ENCODE results near the gene DCK. TPM values are rescaled to one million over a fixed set of nuclear protein-coding genes. Genes with fewer than 3 reads are reported as not detected.
A peak's percentile ranks its signal among the peaks of the same experiment; 100 is the strongest.

The DCK gene
- total and polyA plus RNA-seq, 9 of the 15 experiments (the other 6 are each of a cell fraction or from before 2014, with no cell fraction given): 11.3 to 25.8 (median 19.6) TPM

DNA sequence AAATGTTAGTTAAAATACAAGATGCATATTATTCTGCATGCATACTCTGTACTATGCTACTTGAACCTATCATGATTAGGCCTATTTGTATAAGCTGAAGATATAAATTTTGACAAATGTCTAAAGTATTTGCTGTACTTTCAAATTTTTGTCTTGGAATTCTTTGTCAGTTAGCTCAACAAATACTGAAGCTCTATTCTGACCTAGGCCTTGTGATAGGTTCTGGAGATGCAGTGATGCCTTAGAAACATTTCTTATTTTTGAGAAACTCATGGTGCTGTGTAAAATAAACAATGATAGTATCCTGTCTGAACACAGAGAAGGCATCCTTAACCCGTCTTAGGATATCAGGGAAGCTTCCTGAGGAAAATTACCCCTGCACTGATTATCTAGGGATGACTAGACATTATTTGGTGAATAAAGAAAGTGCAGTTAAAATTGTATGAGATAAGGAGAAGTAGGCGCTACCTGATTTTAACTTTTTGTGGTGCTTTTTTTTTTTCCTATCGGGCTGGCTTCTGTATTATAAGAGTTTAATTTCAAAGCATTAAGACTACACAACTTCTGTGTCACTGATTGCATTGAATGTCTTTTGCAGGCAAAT is 47.9 kb upstream of the DCK start:
- no peaks in the 10 kb centered on the region for H3K27me3 ChIP-seq (ENCODE audit: control insufficient read depth in 2 of 2, insufficient read depth in 2 of 2, low read length in 2 of 2)
- intact Hi-C loops (cut with micrococcal nuclease): no loop called here
- no peak overlapping the region for H3K4me3 ChIP-seq
- no peak overlapping the region for H3K9ac ChIP-seq (ENCODE audit: insufficient read depth in 1 of 2, low read depth in 2 of 2, low read length in 2 of 2)
- no peak for ATAC-seq
- in situ Hi-C loops (cut with MboI): no loop called here
- DNase-seq (ENCODE audit: extremely low read depth in 1 of 4, low spot score in 3 of 4): no peak
- H2AFZ ChIP-seq (ENCODE audit: low read depth, low read length): no peak overlapping the region
- ChIA-PET CTCF (ENCODE audit: low intra/inter-chr PET ratio) (no interaction called here), POLR2A (interaction anchor here (0.9 to 1.0 kb wide), 2 partner anchors 9 to 12 kb away, joined by 3 to 5 read pairs; no protein-coding TSS in a partner anchor)
- no peaks in the 10 kb centered on the region for H3K9me1 ChIP-seq (ENCODE audit: control insufficient read depth, insufficient read depth, low read length)
- no TSS peak for BruUV-seq (replicated peaks)
- H3K9me3 ChIP-seq (replicated peaks; ENCODE audit: control insufficient read depth, insufficient read depth, low read depth, low read length): no peaks in the 10 kb centered on the region
- peaks cover 0 to 3% of the 10 kb centered on the region in 2 experiments; a peak in 2 of 5 replicates for H3K4me1 ChIP-seq (replicated peaks in 1 of 2; ENCODE audit: control insufficient read depth in 2 of 2, insufficient read depth in 2 of 2, low read length in 2 of 2)
- TF ChIP-seq ARID2 (IDR thresholded peaks at IDR 0.05) (no peak), ZNF695 (CRISPR knock-in tag; IDR thresholded peaks at IDR 0.05) (no peak), MAFF (IDR thresholded peaks at IDR 0.05; ENCODE audit: low read length) (peak; percentile 15; the same call in 1 of the 2 replicates), MTA3 (IDR thresholded peaks at IDR 0.05; ENCODE audit: borderline replicate concordance) (no peak), ZNF316 (IDR thresholded peaks at IDR 0.05) (peak; percentile 34; the same call in 1 of the 2 replicates), HLTF (IDR thresholded peaks at IDR 0.05) (no peak), GATAD2A (IDR thresholded peaks at IDR 0.05) (no peak), ZNF12 (CRISPR knock-in tag; IDR thresholded peaks at IDR 0.05) (no peak), NFE2 (IDR thresholded peaks at IDR 0.05; ENCODE audit: low read depth) (peak; percentile 67), NCOA6 (IDR thresholded peaks at IDR 0.05) (no peak), KLF13 (tag; IDR thresholded peaks at IDR 0.05; ENCODE audit: borderline replicate concordance, low read depth) (no peak), MAFG (tag; conservative IDR thresholded peaks at IDR 0.05) (peak; percentile 65), NELFE (IDR thresholded peaks at IDR 0.05; ENCODE audit: insufficient read depth, insufficient read length) (no peak)
- TF ChIP-seq, protein P1, sequence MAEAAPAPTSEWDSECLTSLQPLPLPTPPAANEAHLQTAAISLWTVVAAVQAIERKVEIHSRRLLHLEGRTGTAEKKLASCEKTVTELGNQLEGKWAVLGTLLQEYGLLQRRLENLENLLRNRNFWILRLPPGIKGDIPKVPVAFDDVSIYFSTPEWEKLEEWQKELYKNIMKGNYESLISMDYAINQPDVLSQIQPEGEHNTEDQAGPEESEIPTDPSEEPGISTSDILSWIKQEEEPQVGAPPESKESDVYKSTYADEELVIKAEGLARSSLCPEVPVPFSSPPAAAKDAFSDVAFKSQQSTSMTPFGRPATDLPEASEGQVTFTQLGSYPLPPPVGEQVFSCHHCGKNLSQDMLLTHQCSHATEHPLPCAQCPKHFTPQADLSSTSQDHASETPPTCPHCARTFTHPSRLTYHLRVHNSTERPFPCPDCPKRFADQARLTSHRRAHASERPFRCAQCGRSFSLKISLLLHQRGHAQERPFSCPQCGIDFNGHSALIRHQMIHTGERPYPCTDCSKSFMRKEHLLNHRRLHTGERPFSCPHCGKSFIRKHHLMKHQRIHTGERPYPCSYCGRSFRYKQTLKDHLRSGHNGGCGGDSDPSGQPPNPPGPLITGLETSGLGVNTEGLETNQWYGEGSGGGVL (CRISPR knock-in tag; IDR thresholded peaks at IDR 0.05): no peak
- TF ChIP-seq, protein P2, sequence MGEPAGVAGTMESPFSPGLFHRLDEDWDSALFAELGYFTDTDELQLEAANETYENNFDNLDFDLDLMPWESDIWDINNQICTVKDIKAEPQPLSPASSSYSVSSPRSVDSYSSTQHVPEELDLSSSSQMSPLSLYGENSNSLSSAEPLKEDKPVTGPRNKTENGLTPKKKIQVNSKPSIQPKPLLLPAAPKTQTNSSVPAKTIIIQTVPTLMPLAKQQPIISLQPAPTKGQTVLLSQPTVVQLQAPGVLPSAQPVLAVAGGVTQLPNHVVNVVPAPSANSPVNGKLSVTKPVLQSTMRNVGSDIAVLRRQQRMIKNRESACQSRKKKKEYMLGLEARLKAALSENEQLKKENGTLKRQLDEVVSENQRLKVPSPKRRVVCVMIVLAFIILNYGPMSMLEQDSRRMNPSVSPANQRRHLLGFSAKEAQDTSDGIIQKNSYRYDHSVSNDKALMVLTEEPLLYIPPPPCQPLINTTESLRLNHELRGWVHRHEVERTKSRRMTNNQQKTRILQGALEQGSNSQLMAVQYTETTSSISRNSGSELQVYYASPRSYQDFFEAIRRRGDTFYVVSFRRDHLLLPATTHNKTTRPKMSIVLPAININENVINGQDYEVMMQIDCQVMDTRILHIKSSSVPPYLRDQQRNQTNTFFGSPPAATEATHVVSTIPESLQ (CRISPR knock-in tag; IDR thresholded peaks at IDR 0.05): no peak
- TF ChIP-seq, protein P3, sequence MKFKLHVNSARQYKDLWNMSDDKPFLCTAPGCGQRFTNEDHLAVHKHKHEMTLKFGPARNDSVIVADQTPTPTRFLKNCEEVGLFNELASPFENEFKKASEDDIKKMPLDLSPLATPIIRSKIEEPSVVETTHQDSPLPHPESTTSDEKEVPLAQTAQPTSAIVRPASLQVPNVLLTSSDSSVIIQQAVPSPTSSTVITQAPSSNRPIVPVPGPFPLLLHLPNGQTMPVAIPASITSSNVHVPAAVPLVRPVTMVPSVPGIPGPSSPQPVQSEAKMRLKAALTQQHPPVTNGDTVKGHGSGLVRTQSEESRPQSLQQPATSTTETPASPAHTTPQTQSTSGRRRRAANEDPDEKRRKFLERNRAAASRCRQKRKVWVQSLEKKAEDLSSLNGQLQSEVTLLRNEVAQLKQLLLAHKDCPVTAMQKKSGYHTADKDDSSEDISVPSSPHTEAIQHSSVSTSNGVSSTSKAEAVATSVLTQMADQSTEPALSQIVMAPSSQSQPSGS (CRISPR knock-in tag; IDR thresholded peaks at IDR 0.05): no peak
- FAIRE-seq: no peak
- H3K79me2 ChIP-seq (ENCODE audit: control insufficient read depth, insufficient read depth, low read length): peaks cover 98% of the 10 kb centered on the region
- H3K27ac ChIP-seq (ENCODE audit: extremely low read depth, low read depth, low read length): no peak overlapping the region
- WGBS (ENCODE audit: insufficient coverage, low coverage, missing lambda C conversion rate): 59% methylated on average over 3 of the region's 3 CpGs
- no peak overlapping the region for H3K4me2 ChIP-seq (ENCODE audit: insufficient read depth, low read length)
- H3K36me3 ChIP-seq (ENCODE audit: control insufficient read depth, insufficient read depth, low read length): peaks cover 11% of the 10 kb centered on the region; the same call in 2 of the 3 replicates
- H4K20me1 ChIP-seq (replicated peaks; ENCODE audit: control insufficient read depth, insufficient read depth, low read length): peaks cover 6% of the 10 kb centered on the region; the same call in 1 of the 2 replicates
